DMS 273 (cell line): Measurements from ENCODE around the gene AAK1.
"Not testable (repeated sequence)": the region's sequence is repeated elsewhere in the genome, so short reads cannot be mapped to it uniquely, and the experiment has no call there.

Source experiments
- DNase-seq: peaks from one replicate; lab custom pipeline; 2025; ENCODE audit not compliant: unreplicated experiment; lab: John Stamatoyannopoulos, UW

Gene AAK1

DNA sequence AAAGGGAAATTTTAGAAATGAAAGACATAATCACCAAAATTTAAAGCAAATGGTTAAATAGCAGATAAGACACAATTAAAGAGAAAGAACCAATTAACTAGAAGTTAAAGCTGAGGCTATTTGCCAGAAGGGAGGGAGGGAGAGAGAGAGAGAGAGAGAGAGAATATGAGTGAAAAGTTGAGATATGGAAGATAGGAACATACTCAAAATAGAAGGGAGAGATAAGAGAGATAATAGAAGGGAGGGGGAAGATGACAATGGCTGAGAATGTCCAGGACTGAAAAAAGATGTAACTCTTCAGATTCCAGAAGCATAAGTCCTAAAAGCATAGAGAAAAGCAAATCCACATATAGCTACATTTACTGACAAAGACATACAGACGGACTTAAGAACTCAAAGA, 17.1 kb upstream of the AAK1 start:
- DNase-seq = no peak

DNA sequence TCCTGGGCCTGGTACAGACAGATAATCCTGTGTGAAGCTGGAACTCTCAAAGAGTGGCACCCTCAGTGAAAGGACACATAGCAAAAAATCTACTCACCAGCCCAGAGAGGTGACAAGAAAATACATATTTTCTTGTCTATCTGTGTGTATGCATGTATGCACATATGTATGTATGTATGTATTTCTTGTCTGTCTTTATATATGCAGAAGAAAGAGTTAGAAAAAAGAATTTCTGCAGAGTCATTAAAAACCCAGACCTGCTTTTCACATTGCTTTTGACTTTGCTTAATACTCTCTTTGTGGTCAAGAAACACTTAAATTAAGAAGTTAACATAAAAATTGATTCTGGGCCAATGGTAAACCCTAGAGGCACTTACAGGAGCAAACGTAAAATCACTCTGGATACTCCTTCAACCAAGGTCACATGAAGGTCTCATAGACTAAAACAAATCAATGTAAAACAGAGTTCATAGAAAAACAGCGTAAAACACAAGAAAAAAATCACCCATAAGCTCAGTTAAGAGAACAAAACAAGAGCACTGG, 16.5 kb upstream of the AAK1 start:
- no peak for DNase-seq

GRCh38 chr2:69659349-69659748, 15.8 kb upstream of the AAK1 start:
- DNase-seq = no peak

DNA sequence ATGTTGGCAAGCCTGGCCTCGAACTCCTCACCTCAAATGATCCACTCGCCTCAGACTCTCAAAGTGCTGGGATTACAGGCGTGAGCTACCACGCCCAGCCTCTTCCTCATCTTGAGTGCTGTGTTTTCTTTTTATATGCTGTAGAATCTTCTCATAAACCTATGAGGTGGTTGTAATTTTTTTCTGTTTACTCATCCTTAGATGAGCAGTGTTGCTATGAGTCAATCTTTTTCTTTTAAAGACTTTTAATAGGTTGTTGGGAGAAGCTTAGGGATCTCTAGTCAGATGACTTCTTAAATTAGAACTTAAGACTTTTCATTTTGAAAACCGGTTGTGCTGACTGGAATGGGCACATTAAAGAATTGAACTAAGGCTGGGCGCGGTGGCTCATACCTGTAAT, 8.7 kb upstream of the AAK1 start:
- no peak for DNase-seq

GRCh38 chr2:69647196-69647595, 3.7 kb upstream of the AAK1 start:
- DNase-seq = not testable (repeated sequence)

GRCh38 chr2:69646714-69647113, 3.2 kb upstream of the AAK1 start:
- DNase-seq = peak; percentile 18

DNA sequence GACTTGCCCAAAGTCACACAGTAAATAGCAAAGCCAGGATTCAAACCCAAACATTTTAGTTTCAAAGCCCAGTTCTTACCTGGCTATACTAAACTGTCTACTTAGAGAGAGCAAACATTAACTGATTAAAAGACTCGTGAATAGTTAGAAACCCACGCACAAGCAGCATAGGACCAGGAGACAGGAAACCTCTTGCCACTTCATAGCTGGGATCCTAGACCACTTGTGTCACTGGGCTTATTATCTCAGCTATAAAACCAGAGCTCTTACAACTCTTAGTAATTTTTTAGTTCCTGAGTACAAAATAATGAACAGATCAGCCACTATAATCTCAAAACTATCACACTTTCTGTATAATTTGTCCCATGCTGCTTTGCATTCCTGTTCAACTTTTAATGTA, 2.4 kb upstream of the AAK1 start:
- no peak for DNase-seq

DNA sequence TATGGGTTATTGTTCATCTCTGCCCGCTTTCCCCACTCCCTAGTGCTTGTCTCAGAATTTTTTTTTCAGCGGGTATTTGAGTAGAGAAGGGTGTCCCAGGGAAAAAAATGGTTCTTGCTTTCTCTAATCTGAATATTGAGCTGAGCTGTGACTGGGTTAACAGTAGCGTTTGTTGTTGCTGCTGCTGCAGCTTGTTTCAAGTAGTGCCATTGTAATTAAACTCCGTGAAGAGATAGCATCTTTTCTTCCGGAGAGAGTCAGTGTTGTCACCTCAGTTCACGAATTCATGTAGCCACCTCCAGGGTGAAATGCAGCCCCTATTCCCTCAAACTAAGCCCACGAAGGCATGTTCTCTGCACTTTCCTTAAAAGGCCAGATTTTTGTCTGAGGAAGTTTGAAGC, 1.5 kb upstream of the AAK1 start:
- DNase-seq = peak; percentile 20

- peak; percentile 39 for DNase-seq
Measured at GRCh38 chr2:69644506-69644979, 1.0 kb upstream of the AAK1 start.

DNA sequence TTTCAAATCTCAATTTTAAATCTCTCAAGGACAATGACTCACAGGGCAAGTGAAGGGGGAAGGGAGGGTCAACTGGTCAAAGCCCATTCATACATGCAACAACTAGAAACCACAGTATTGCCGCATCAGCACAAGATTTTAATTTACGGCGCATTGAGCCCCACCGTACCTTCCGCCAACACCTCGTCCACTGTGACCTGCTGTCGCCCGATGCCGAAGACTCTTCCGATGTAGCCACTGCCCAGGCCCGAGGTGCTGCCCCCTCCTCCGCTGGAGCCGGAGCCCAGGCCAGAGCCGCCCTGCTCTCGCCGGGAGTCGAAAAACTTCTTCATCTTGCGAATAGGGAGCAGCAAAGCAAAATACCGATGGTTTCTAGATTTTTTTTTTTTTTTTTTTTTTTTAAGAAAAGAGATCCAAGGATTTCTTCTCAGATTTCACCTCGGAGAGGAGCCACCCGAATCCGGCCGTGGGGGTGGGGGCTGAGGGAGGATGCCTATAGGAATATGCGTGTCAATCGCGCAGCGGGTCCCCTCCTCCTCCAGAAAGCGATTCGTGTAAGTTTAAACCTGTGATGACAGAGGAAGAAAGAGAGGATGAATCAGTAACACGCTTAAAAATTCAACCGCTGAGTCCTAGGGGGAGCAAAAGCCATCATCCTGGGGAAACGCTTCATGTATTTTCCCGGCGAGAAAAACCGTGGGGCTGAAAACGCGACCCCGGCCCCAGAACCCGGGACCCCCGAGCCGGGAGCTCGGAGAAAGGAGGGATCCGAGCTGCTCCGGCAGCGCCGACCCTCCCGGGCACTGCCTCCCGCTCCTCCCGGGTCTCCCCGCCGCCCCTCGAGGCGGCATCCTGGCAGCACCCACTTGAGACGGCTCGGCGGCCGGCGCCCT, 584 bp downstream of the AAK1 start:
- peak; percentile 73 for DNase-seq

- no peak for DNase-seq
Measured at GRCh38 chr2:69641887-69642708, 1.4 kb downstream of the AAK1 start.

DNA sequence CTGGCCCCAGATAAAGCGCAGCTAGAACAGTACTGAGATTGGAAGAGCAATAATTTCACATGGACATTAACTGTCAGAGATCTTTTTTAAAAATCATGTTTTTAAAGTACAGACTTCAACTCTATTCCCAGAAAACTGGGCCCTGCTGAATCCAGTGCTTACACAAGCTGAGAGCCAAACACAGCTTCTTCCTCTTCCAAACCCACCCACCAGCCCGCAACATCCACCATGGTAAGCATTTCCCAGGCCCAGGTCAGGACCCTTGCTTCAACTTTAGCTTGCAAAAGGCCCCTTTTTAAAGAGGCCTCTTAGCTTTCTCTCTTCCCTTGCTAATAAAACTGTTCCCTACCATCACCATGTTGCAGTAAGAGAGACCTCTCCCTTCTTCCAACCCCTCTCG, 2.1 kb downstream of the AAK1 start:
- DNase-seq = no peak

- no peak for DNase-seq
Measured at GRCh38 chr2:69639266-69639665, 4.3 kb downstream of the AAK1 start.

DNA sequence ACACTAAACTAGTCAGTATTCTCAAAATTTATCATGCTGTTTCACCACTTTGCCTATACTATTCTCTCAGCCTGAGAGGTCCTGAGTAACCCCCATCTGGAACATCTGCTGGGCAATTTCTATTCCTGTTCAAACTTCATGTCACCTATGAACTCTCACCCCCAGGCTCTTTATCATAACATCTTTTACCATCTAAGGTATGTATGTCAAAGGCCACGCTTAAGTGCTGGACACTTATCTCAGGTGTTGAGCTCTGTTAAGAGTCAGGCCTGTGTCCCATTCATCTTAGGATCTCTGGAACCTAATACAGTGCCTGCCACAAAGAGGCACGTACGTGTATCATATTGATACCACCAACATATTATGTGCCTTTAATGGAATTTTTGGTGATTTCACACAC, 4.9 kb downstream of the AAK1 start:
- DNase-seq = no peak

GRCh38 chr2:69637923-69638322, 5.6 kb downstream of the AAK1 start:
- no peak for DNase-seq

DNA sequence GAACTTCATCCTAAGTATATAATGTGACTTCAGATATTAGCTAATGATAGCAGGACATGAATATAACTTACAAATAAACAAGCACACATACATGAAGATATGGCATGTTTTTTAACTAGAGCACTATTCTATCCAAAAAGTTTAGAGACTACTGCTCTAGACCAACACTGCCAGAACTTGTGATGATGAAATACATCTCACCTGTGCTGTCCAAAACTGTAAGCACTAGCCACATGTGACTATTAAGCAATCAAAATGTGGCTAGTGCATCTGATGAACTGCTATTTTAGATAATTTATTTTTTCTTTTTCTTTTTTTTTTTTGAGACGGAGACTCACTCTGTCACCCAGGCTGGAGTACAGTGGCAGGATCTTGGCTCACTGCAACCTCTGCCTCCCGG, 7.1 kb downstream of the AAK1 start:
- DNase-seq = no peak

DNA sequence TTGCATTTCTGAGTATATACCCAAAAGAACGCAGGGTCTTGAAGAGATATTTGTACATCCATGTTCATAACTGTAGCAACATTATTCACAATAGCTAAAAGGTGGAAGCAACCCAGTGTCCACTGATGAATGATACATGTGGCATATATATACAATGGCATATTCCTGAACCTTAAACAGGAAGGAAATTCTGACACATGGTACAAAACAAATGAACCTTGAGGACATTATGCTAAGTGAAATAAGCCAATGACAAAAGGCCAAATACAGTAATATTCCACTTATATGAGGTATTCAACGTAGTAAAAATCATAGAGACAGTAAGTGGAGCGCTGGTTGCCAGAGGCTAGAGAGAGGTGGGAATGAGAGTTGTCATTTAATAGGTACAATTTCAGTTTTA, 8.1 kb downstream of the AAK1 start:
- no peak for DNase-seq

DNA sequence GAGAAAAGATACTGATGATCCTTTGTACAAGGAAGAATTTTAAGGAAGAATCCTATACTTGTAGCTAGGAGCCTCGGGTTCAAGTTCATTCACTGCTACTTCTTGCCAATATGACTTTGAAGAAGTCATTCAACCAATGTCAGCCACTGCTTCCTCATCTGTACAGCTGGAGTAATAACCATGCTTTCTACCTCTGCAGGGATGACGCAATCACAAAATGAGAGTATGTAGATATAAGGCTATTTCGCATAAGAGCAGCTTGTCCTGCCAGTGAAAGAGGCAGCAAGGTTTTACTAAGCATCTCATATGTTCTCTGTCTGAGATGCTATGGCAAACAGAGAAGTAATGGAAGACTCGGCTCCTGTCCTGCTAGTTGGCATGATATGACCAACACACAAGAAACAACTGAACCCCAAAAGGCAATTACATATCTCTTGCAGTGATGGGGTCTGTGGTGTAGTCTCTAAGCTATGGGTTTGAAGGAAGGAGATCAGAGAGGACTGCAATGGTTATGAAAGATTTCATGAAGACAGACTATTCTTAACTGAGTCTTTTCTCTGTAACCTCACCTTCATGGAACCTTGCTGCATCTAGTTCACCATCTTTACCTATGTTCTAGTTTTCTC, 9.2 kb downstream of the AAK1 start:
- no peak for DNase-seq

DNA sequence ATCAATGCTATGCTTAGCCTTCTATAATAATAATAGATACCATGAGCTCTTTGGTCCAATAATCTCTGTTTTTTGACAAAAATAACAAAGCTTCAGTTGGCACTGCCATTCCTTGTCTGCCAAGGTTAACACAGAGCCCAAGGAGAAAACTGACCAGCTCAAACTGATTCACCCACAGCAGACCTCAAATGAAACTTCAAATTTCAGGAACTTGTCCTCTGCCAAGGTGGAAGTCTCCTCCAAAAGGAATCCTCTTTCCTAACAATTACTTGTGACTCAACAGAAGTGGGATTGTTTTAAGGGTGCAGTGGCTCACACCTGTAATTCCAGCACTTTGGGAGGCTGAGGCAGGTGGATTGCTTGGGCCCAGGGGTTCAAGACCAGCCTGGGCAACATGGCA, 12.1 kb downstream of the AAK1 start:
- no peak for DNase-seq

GRCh38 chr2:69629921-69630608, 13.5 kb downstream of the AAK1 start:
- no peak for DNase-seq
